ENCODE data around the gene MARCO.
A peak's percentile ranks its signal among the peaks of the same experiment; 100 is the strongest.
"Not testable (repeated sequence)": the region's sequence is repeated elsewhere in the genome, so short reads cannot be mapped to it uniquely, and the experiment has no call there.

The MARCO gene

GRCh38 chr2:118974103-118974993, 32.4 kb downstream of the MARCO start:
- peak; percentile 50 for DNase-seq (ENCODE audit: low read depth)

GRCh38 chr2:118975133-118975532, 33.1 kb downstream of the MARCO start:
- no peak for DNase-seq (ENCODE audit: low read depth)

- no peak for DNase-seq (ENCODE audit: low read depth)
These were observed 36.1 kb downstream of the MARCO start for GRCh38 chr2:118978064-118978463.

- DNase-seq (ENCODE audit: low read depth), result no peak
These were observed 37.3 kb downstream of the MARCO start for GRCh38 chr2:118979152-118979861.

DNA sequence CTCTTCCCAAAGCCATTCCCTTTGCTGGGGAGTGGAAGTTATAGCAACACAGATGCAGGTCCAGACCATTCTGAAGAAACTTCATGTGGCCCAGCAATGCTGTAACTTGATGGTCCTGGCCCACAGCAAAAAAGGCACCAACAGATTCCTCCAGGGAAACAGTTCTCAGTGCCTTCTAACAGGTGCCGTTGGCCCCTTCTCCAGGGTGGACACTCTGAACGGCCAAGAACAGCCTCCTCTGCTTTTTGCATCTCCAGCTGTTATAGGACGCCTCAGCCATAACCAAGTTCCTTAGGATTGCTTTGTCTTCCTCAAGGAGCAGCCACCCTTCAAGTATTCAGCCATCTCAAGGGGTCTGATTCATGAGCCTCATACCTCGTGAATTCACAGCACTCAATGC, 38.0 kb downstream of the MARCO start:
- no peak for DNase-seq (ENCODE audit: low read depth)

DNA sequence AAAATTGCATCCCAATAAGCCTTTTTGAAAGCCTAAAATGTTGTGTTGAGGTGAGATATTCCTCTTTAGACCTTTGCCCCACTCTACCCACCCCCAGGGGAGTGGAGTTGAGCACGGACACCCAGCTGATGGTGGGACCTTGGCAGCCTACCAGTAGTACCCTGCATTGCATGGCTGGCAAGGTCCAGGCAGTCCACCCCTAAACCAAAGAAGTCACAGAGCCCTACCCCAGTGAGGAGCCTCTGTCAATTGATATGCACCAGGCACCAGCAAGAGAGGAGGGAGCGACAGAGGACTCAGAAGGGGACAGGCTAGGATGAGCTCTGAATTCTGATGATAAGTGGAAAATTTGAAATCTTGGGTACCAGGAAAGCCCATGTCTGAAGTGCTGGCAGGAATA, 38.6 kb downstream of the MARCO start:
- DNase-seq (ENCODE audit: low read depth), result no peak

GRCh38 chr2:118981632-118982031, 39.6 kb downstream of the MARCO start:
- no peak for DNase-seq (ENCODE audit: low read depth)

GRCh38 chr2:118982039-118982438, 40.0 kb downstream of the MARCO start:
- DNase-seq (ENCODE audit: low read depth), result no peak

DNA sequence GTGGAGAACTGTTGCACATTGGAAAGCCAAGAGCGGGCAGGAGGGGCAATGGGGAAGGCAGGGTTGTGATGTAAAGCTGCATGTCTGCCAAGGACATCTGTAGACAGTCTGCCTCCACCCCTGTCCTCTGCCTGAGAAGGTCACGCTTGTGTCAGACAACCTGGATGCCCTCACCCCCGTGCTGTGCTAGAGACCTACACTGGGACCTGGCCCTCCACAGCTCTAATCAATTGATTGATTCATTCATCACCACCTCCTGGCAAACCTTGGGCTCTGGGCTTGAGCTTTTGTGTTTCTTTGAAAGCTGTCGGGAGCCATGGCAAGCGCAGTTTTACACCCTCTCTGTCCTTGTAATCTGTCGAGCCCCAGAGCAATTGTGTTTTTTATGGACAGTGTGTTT, 41.1 kb downstream of the MARCO start:
- DNase-seq (ENCODE audit: low read depth), result no peak

DNA sequence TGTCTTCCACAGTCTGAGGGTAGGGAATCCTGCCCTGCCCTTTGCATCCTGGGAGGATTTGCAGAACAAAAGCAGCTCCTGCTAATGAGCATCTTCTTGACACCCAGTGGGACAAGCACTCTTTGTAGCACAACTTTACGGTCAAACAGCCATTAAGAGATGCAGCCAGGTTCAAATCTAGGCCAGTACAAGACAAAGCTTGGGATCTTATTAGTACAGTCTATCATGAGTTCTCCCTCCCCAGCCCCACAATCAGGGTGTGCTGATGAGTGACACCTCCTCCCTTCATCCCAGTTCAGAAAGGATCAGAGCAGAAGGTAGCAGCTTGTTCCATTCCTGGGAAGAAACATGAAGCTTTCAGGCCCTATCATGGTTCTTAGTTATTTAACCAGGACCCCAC, 41.9 kb downstream of the MARCO start:
- no peak for DNase-seq (ENCODE audit: low read depth)

- DNase-seq (ENCODE audit: low read depth), result no peak
These were observed 44.7 kb downstream of the MARCO start for GRCh38 chr2:118986738-118987137.

- no peak for DNase-seq (ENCODE audit: low read depth)
These were observed 45.9 kb downstream of the MARCO start for GRCh38 chr2:118987886-118988285.

DNA sequence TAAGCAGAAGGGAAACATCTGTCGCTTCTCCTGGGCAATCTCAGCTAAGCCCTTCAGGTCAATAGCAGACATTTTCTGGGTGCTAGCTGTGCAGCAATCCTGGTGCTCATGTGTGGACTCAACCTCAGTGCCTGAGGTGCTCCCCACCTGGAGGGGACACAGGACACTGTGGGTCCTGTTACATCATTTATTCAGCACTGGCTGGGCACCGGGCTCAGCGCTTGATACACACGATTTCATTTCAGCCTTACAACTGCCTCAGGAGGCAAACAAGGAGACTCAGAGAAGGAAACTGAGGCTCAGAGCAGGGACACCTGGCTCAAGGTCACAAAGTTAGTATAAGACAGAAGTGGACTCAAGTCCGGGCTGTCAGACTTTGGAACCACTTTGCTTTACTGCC, 46.7 kb downstream of the MARCO start:
- DNase-seq (ENCODE audit: low read depth), result no peak

DNA sequence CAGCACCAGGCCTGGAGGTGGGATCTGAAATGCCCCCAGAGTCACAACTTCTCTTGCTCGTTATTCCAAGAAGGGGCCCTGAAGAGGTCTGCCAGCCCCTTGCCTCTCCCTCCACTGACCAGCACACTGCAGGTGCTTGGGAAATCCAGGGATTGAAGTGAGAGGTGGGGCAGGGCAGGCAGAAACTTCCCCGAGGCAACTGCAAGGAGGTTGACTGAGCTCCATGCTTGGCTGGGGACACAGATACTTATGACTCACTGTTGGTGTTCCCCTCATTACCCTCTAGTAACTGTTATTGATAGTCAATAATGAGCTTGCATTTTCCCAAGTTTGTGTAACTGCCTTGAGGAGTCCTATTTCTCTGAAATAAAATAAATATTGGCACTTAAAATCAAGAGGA, 47.5 kb downstream of the MARCO start:
- DNase-seq (ENCODE audit: low read depth), result no peak

- DNase-seq (ENCODE audit: low read depth), result no peak
These were observed 49.0 kb downstream of the MARCO start for GRCh38 chr2:118990757-118991545.

- no peak for DNase-seq (ENCODE audit: low read depth)
These were observed 49.6 kb downstream of the MARCO start for GRCh38 chr2:118991554-118991953.

DNA sequence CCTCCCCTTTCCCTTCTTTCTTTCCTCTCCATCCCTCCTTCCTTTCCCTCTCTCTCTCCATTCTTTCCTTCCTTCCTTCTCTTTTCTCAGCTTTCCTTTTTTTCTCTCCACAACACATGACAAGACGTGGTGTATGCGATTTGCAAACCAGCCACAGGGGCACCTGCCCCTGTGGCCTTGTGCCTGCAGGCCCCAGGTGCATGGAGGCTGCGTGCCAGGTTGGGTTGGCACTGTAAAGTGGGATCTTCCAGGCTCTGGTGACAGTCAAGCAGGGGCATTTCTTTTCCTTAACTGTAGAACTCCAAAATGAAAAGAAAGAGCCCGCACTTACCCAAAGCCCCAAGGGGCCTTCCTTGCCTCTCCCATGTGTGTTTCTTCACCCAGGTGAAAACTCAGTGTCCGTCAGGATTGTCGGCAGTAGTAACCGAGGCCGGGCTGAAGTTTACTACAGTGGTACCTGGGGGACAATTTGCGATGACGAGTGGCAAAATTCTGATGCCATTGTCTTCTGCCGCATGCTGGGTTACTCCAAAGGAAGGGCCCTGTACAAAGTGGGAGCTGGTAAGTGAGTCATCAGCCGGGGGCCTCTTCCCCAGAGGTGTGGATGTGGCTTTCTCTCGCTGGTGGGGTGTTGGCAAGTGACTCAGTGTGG, 50.9 kb downstream of the MARCO start:
- DNase-seq (ENCODE audit: low read depth), result no peak

DNA sequence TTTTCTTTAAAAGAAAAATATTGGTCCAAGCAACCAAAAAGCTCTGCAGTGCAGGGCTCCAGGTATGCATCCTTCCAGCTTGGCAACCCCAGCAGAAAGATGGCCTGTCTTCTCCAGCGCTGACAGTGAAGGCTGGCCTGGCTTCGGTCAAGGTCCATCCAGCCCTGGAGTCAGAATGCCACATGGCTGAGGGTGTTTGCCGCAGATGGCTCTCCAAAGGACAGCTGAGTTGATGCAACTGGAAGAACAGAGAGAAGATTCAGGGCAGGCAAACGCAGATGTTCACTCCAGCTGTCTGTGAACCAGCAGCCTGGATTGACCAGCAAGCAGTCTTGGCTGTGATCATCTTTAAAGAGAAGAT, 51.4 kb downstream of the MARCO start:
- DNase-seq (ENCODE audit: low read depth), result no peak

DNA sequence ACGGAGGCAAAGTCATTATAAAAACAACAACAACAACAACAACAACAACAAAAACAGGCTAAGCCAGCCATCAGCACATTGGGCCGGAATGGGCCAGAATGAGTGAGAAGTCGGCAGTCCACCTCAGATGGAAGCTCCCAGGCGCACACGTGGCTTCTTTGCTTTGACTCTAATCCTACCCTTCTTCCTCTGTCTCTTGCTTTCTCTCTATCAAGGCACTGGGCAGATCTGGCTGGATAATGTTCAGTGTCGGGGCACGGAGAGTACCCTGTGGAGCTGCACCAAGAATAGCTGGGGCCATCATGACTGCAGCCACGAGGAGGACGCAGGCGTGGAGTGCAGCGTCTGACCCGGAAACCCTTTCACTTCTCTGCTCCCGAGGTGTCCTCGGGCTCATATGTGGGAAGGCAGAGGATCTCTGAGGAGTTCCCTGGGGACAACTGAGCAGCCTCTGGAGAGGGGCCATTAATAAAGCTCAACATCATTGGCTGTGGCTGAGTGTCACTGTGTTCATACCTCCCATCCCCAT, 52.2 kb downstream of the MARCO start:
- DNase-seq (ENCODE audit: low read depth), result no peak

- no peak for DNase-seq (ENCODE audit: low read depth)
These were observed 52.8 kb downstream of the MARCO start for GRCh38 chr2:118994778-118995177.

DNA sequence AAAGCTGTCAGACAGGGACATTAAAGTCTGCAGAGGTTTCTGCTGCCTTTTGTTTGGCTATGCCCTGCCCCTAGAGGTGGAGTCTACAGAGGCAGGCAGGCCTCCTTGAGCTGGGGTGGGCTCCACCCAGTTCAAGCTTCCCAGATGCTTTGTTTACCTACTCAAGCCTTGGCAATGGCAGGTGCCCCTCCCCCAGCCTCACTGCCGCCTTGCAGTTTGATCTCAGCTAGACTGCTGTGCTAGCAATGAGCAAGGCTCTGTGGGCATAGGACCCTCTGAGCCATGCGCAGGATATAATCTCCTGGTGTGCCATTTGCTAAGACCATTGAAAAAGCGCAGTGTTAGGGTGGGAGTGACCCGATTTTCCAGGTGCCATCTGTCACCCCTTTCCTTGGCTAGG, 61.9 kb downstream of the MARCO start:
- not testable (repeated sequence) for DNase-seq (ENCODE audit: low read depth)

DNA sequence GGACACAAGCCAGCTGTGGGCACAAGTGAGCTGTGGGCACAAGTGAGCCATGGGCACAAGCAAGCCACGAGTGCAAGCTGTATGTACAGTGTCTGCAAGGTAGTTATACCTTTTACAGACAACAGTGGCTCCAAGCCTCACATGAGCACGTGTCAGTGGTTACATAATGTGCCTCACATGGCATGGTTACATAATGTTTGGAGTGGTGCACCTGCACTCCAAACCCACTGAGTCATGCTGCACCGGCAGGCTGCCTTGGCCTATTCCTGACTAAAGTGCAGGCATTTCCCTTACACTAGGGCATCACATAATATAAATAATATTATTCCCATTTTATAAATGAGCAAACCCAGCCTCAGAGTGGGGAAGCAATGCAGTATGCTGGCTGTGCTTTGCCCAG, 62.6 kb downstream of the MARCO start:
- no peak for DNase-seq (ENCODE audit: low read depth)

Measured in fibroblast of the conjunctiva (primary cell).